ENCODE data around the gene RNF180.
"Not testable (repeated sequence)": the region's sequence is repeated elsewhere in the genome, so short reads cannot be mapped to it uniquely, and the experiment has no call there.

The RNF180 gene

GRCh38 chr5:64384765-64385164 is 219.1 kb downstream of the RNF180 start:
- no peaks in the 10 kb centered on the region for H3K4me1 ChIP-seq
- no peaks in the 10 kb centered on the region for H3K27me3 ChIP-seq
- H3K27ac ChIP-seq: no peak overlapping the region
- peaks cover 0 to 9% (median 0%) of the 10 kb centered on the region in 3 donors for H3K36me3 ChIP-seq
- peaks cover 0 to 9% (median 0%) of the 10 kb centered on the region in 3 donors for H3K9me3 ChIP-seq
- intact Hi-C loops (cut with DNase I; ENCODE audit: low total_unique reads): no loop called here
- TF ChIP-seq CTCF (IDR thresholded peaks at IDR 0.05): no peak
- no peak for DNase-seq
- H3K4me3 ChIP-seq: no peak overlapping the region

GRCh38 chr5:64397552-64397951 is 231.9 kb downstream of the RNF180 start:
- Histone ChIP-seq H3K27me3 (no peaks in the 10 kb centered on the region), H3K4me3 (no peak overlapping the region), H3K4me1 (no peaks in the 10 kb centered on the region), H3K9me3 (peaks cover 0 to 27% (median 7%) of the 10 kb centered on the region in 3 donors), H3K27ac (no peak overlapping the region), H3K36me3 (no peaks in the 10 kb centered on the region)
- intact Hi-C loops (cut with DNase I; ENCODE audit: low total_unique reads): no loop called here
- DNase-seq: no peak
- no peak for TF ChIP-seq CTCF (IDR thresholded peaks at IDR 0.05)

- intact Hi-C loops (cut with DNase I; ENCODE audit: low total_unique reads); H3K4me3 ChIP-seq; H3K27me3 ChIP-seq; DNase-seq; H3K27ac ChIP-seq; H3K36me3 ChIP-seq; H3K4me1 ChIP-seq: not testable (repeated sequence)
- H3K9me3 ChIP-seq: peaks cover 0 to 24% (median 7%) of the 10 kb centered on the region in 3 donors
Observed at GRCh38 chr5:64398735-64399134, 233.1 kb downstream of the RNF180 start.

- intact Hi-C loops (cut with DNase I; ENCODE audit: low total_unique reads); H3K4me3 ChIP-seq; DNase-seq; H3K27ac ChIP-seq; H3K27me3 ChIP-seq; H3K36me3 ChIP-seq; H3K9me3 ChIP-seq: not testable (repeated sequence)
- peaks cover 0 to 23% (median 4%) of the 10 kb centered on the region in 4 donors for H3K4me1 ChIP-seq
Observed at GRCh38 chr5:64407103-64407825, 241.6 kb downstream of the RNF180 start.

GRCh38 chr5:64417390-64417789 is 251.7 kb downstream of the RNF180 start:
- no peaks in the 10 kb centered on the region for H3K27me3 ChIP-seq
- no peak for TF ChIP-seq CTCF (IDR thresholded peaks at IDR 0.05)
- H3K9me3 ChIP-seq: no peaks in the 10 kb centered on the region
- H3K4me1 ChIP-seq: peaks cover 0 to 11% (median 3%) of the 10 kb centered on the region in 4 donors
- H3K36me3 ChIP-seq: no peaks in the 10 kb centered on the region
- H3K27ac ChIP-seq: no peak overlapping the region
- DNase-seq: no peak
- intact Hi-C loops (cut with DNase I; ENCODE audit: low total_unique reads): no loop called here
- no peak overlapping the region for H3K4me3 ChIP-seq

GRCh38 chr5:64418013-64418412 is 252.4 kb downstream of the RNF180 start:
- Histone ChIP-seq H3K36me3 (no peaks in the 10 kb centered on the region), H3K4me3 (no peak overlapping the region), H3K4me1 (peaks cover 0 to 11% (median 3%) of the 10 kb centered on the region in 4 donors), H3K9me3 (no peaks in the 10 kb centered on the region), H3K27ac (no peak overlapping the region), H3K27me3 (no peaks in the 10 kb centered on the region)
- DNase-seq: no peak
- TF ChIP-seq CTCF (IDR thresholded peaks at IDR 0.05): no peak
- intact Hi-C loops (cut with DNase I; ENCODE audit: low total_unique reads): no loop called here

All from tibial artery (tissue), 4 donors.